Measurements from ENCODE around the gene TOMM40.

DNA sequence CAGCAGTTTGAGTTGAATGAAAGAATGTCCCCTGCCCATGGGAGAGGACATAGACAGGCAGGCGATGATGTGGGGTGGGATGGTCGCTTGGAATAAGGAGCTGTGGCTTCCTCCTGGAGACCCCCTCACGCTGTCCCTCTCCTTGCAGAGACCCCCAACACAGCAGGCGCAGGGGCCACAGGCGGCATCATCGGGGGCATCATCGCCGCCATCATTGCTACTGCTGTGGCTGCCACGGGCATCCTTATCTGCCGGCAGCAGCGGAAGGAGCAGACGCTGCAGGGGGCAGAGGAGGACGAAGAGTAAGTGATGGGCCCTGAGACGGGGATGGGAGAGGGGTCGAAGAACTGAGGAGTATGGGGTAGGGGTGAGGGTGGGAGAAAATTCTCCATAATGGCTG, 9.0 kb upstream of the TOMM40 start:
- TF ChIP-seq, protein P1, sequence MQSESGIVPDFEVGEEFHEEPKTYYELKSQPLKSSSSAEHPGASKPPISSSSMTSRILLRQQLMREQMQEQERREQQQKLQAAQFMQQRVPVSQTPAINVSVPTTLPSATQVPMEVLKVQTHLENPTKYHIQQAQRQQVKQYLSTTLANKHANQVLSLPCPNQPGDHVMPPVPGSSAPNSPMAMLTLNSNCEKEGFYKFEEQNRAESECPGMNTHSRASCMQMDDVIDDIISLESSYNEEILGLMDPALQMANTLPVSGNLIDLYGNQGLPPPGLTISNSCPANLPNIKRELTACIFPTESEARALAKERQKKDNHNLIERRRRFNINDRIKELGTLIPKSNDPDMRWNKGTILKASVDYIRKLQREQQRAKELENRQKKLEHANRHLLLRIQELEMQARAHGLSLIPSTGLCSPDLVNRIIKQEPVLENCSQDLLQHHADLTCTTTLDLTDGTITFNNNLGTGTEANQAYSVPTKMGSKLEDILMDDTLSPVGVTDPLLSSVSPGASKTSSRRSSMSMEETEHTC (IDR thresholded peaks at IDR 0.05), result no peak
- no peak for TF ChIP-seq DIDO1 (tag; IDR thresholded peaks at IDR 0.05; ENCODE audit: low read depth)
- TF ChIP-seq, protein P2, sequence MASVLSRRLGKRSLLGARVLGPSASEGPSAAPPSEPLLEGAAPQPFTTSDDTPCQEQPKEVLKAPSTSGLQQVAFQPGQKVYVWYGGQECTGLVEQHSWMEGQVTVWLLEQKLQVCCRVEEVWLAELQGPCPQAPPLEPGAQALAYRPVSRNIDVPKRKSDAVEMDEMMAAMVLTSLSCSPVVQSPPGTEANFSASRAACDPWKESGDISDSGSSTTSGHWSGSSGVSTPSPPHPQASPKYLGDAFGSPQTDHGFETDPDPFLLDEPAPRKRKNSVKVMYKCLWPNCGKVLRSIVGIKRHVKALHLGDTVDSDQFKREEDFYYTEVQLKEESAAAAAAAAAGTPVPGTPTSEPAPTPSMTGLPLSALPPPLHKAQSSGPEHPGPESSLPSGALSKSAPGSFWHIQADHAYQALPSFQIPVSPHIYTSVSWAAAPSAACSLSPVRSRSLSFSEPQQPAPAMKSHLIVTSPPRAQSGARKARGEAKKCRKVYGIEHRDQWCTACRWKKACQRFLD (CRISPR knock-in tag; IDR thresholded peaks at IDR 0.05), result no peak
- TF ChIP-seq U2AF2 (optimal IDR thresholded peaks at IDR 0.05; ENCODE audit: low read depth, low read length), result no peak
- TF ChIP-seq, protein P3, sequence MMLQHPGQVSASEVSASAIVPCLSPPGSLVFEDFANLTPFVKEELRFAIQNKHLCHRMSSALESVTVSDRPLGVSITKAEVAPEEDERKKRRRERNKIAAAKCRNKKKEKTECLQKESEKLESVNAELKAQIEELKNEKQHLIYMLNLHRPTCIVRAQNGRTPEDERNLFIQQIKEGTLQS (IDR thresholded peaks at IDR 0.05), result no peak
- TF ChIP-seq, protein P3 (CRISPR knock-in tag; conservative IDR thresholded peaks at IDR 0.05), result no peak
- no peak for TF ChIP-seq CEBPB (tag; IDR thresholded peaks at IDR 0.05)
- no peak for TF ChIP-seq SNRNP70 (optimal IDR thresholded peaks at IDR 0.05; ENCODE audit: low read depth, low read length)
- TF ChIP-seq ZNF274 (IDR thresholded peaks at IDR 0.05; ENCODE audit: borderline replicate concordance, low read depth, low read length), result no peak
- TF ChIP-seq MYC (IDR thresholded peaks at IDR 0.05; ENCODE audit: low read depth, low read length), result no peak
- no peak for TF ChIP-seq MYC (CRISPR knock-in tag; IDR thresholded peaks at IDR 0.05; ENCODE audit: borderline replicate concordance, low read depth)
- no peak for TF ChIP-seq EHMT2 (IDR thresholded peaks at IDR 0.05)
- no peak for TF ChIP-seq MTA3 (IDR thresholded peaks at IDR 0.05; ENCODE audit: borderline replicate concordance)
- no peak for TF ChIP-seq NR2C1 (IDR thresholded peaks at IDR 0.05)
- TF ChIP-seq NR2C1 (tag; IDR thresholded peaks at IDR 0.05), result no peak
- TF ChIP-seq, protein P4, sequence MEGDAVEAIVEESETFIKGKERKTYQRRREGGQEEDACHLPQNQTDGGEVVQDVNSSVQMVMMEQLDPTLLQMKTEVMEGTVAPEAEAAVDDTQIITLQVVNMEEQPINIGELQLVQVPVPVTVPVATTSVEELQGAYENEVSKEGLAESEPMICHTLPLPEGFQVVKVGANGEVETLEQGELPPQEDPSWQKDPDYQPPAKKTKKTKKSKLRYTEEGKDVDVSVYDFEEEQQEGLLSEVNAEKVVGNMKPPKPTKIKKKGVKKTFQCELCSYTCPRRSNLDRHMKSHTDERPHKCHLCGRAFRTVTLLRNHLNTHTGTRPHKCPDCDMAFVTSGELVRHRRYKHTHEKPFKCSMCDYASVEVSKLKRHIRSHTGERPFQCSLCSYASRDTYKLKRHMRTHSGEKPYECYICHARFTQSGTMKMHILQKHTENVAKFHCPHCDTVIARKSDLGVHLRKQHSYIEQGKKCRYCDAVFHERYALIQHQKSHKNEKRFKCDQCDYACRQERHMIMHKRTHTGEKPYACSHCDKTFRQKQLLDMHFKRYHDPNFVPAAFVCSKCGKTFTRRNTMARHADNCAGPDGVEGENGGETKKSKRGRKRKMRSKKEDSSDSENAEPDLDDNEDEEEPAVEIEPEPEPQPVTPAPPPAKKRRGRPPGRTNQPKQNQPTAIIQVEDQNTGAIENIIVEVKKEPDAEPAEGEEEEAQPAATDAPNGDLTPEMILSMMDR (IDR thresholded peaks at IDR 0.05 in 2 of 3, conservative IDR thresholded peaks at IDR 0.05 in 1 of 3; ENCODE audit: insufficient read depth in 2 of 3, low read depth in 1 of 3, low read length in 3 of 3), result no peak

All from K562 (cell line).